SK-N-MC (cell line): ENCODE data around the gene SLC16A3.

Experiments
- EZH2 ChIP-seq: fragments of 200-600 bp; sonication (generic); IDR thresholded peaks from one replicate; pipeline ENCODE4 v1.6.1; 2017; ENCODE audit warnings: antibody characterized with exemption
- FOXP2 ChIP-seq: optimal IDR thresholded peaks from 2 replicates; pipeline ENCODE3; 2011; ENCODE audit warnings: mild to moderate bottlenecking, moderate library complexity; ENCODE audit not compliant: insufficient read depth; ENCODE audit errors: extremely low read length, control extremely low read depth
- POLR2AphosphoS5 ChIP-seq: IDR thresholded peaks from 2 replicates; pipeline ENCODE4 v1.6.1; 2012; ENCODE audit warnings: mild to moderate bottlenecking, low read depth, low read length, borderline replicate concordance

DNA sequence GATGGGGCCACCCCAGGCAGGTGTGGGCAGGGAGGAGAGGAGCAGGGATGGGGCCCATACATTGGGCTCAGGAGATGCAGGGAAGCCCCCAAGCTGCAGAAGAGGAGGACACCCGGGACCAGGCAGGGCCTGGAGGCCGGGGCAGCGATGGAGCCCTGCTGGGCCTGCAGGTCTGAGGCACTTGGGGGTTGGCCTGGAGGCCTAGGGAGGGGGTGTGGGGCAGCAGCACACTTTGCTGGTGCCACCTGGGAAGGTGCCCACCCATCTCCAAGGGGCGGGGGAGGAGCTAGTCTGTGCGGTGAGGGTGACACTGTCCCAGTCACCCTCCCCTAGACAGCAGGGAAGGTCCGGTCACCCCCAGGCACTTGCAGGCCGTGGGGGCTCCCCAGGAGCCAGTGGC lies 9.8 kb upstream of the SLC16A3 start:
- no peak for TF ChIP-seq POLR2AphosphoS5
- no peak for TF ChIP-seq EZH2
- TF ChIP-seq FOXP2: no peak
